Natural killer cell (primary cell): ENCODE data around the gene ADO. TPM values are rescaled to one million over a fixed set of nuclear protein-coding genes. Genes with fewer than 3 reads are reported as not detected.

Source experiments
- ATAC-seq, 3 donors: fragments of 150-1000 bp in 2 of 3; fragments of 200-7000 bp in 1 of 3; cut with Tn5 transposase; 1 replicate in 1 of 3; 2 replicates in 2 of 3; pipeline ENCODE4 v1.10.0; 2021; ENCODE audit warnings: mild to moderate bottlenecking in 2 of 3, moderate library complexity in 2 of 3
- DNase-seq, 2 donors: peaks; one replicate each; pipeline versions ENCODE4 v3.0.0 to v3.0.0-alpha.2; 2013 to 2021; ENCODE audit warnings: mixed read lengths in 1 of 2
- H3K27ac ChIP-seq: one replicate; pipeline ENCODE4 v1.5.1; 2013; ENCODE audit warnings: mild to moderate bottlenecking, low read length
- H3K27me3 ChIP-seq: one replicate; pipeline ENCODE4 v1.6.1; 2013; ENCODE audit warnings: low read length; ENCODE audit not compliant: control insufficient read depth, insufficient read depth
- H3K36me3 ChIP-seq: one replicate; pipeline ENCODE4 v1.6.1; 2013; ENCODE audit warnings: low read length; ENCODE audit not compliant: control insufficient read depth, insufficient read depth
- H3K4me1 ChIP-seq: one replicate; pipeline ENCODE4 v1.6.1; 2013; ENCODE audit warnings: low read length; ENCODE audit not compliant: control insufficient read depth, insufficient read depth
- H3K4me3 ChIP-seq: one replicate; pipeline ENCODE4 v1.5.1; 2013; ENCODE audit warnings: low read length
- H3K9me3 ChIP-seq: one replicate; pipeline ENCODE4 v1.6.1; 2013; ENCODE audit warnings: low read length; ENCODE audit not compliant: control insufficient read depth, insufficient read depth
- H3K27ac Mint-ChIP-seq, 2 donors: one replicate each; pipeline ENCODE4 v1.8.0; 2022; ENCODE audit warnings: mild to moderate bottlenecking in 2 of 2, mixed read lengths in 2 of 2, moderate library complexity in 1 of 2
- H3K27me3 Mint-ChIP-seq, 2 donors: one replicate each; pipeline ENCODE4 v1.8.0; 2022; ENCODE audit warnings: low read depth in 2 of 2, mixed read lengths in 2 of 2
- H3K36me3 Mint-ChIP-seq: one replicate; pipeline ENCODE4 v1.8.0; 2022; ENCODE audit warnings: mixed read lengths
- H3K4me1 Mint-ChIP-seq, 2 donors: one replicate each; pipeline ENCODE4 v1.8.0; 2022; ENCODE audit warnings: mixed read lengths in 2 of 2
- H3K4me3 Mint-ChIP-seq: one replicate; pipeline ENCODE4 v1.8.0; 2022; ENCODE audit warnings: mild to moderate bottlenecking, moderate library complexity, mixed read lengths
- H3K9me3 Mint-ChIP-seq, 2 donors: one replicate each; pipeline ENCODE4 v1.8.0; 2022; ENCODE audit warnings: mixed read lengths in 2 of 2
- CTCF ChIP-seq: fragments of 200-600 bp; IDR thresholded peaks from one replicate; pipeline ENCODE4 v1.8.0; 2022; ENCODE audit warnings: antibody characterized with exemption
- WGBS: methylation state at CpG from one replicate; pipeline ENCODE4 v1.1.7; 2013; ENCODE audit warnings: missing lambda C conversion rate; ENCODE audit not compliant: insufficient coverage; 5-methylcytosine and 5-hydroxymethylcytosine counted together
- intact Hi-C: fragments of 100-400 bp; cut with micrococcal nuclease; formaldehyde crosslinking; loops from one replicate; pipeline ENCODE4 v1.14.2; 2022
- total RNA-seq, 4 donors: library from RNA; stranded (reverse); fragments of 120-200 nt in 1 of 4; gene quantifications; one replicate each; pipeline versions ENCODE4 v1.2.3 to v1.2.4, GENCODE V29; 2013 to 2022

ADO gene
- total RNA-seq, 3 donors from 2014 or later (not counting 1 experiment from before 2014, with no cell fraction given) = 13.6 to 17.1 (median 15.6) TPM

- Histone ChIP-seq H3K4me3 (no peak overlapping the region), H3K27ac (peak overlapping the region; percentile 65), H3K36me3 (no peaks in the 10 kb centered on the region), H3K9me3 (no peaks in the 10 kb centered on the region), H3K4me1 (peaks cover 32% of the 10 kb centered on the region), H3K27me3 (no peaks in the 10 kb centered on the region)
- peak overlapping the region; percentile 86 to 92 for H3K27ac Mint-ChIP-seq
- H3K9me3 Mint-ChIP-seq = no peaks in the 10 kb centered on the region
- peak; percentile 20 to 53 for DNase-seq
- peaks cover 67 to 68% of the 10 kb centered on the region in 2 donors for H3K4me1 Mint-ChIP-seq
- no peak for TF ChIP-seq CTCF
- H3K4me3 Mint-ChIP-seq = peak overlapping the region; percentile 87
- peaks cover 4% of the 10 kb centered on the region for H3K36me3 Mint-ChIP-seq
- H3K27me3 Mint-ChIP-seq = no peaks in the 10 kb centered on the region
- WGBS = 3% methylated on average over 2 of the region's 6 CpGs
- intact Hi-C loops = loop anchor here (1.0 to 10.0 kb wide), 5 partner anchors 37 to 471 kb away; partner anchors contain the start of genes EGR2 and NRBF2
- ATAC-seq = peak; percentile 68 to 83 (median 71)
Observed at GRCh38 chr10:62852961-62853702, 48.6 kb downstream of the ADO start.

GRCh38 chr10:62853710-62854109, 49.2 kb downstream of the ADO start:
- no peaks in the 10 kb centered on the region for H3K27me3 Mint-ChIP-seq
- H3K4me1 Mint-ChIP-seq = peaks cover 67 to 68% of the 10 kb centered on the region in 2 donors
- Histone ChIP-seq H3K4me1 (peaks cover 32% of the 10 kb centered on the region), H3K27ac (peak overlapping the region; percentile 65), H3K9me3 (no peaks in the 10 kb centered on the region), H3K4me3 (no peak overlapping the region), H3K27me3 (no peaks in the 10 kb centered on the region), H3K36me3 (no peaks in the 10 kb centered on the region)
- intact Hi-C loops = loop anchor here (1.0 to 10.0 kb wide), 5 partner anchors 37 to 471 kb away; partner anchors contain the start of genes EGR2 and NRBF2
- no peak for TF ChIP-seq CTCF
- ATAC-seq = peak; percentile 38 to 52 (median 44)
- peak overlapping the region; percentile 86 to 92 for H3K27ac Mint-ChIP-seq
- peak overlapping the region; percentile 87 for H3K4me3 Mint-ChIP-seq
- H3K36me3 Mint-ChIP-seq = no peaks in the 10 kb centered on the region
- peak; percentile 38 to 46 for DNase-seq
- H3K9me3 Mint-ChIP-seq = no peaks in the 10 kb centered on the region
- under 1% methylated on average over 5 of the region's 5 CpGs for WGBS

GRCh38 chr10:62856021-62856420, 51.5 kb downstream of the ADO start:
- Histone ChIP-seq H3K4me1 (peaks cover 35% of the 10 kb centered on the region), H3K27ac (peak overlapping the region; percentile 7), H3K27me3 (no peaks in the 10 kb centered on the region), H3K9me3 (no peaks in the 10 kb centered on the region), H3K4me3 (no peak overlapping the region), H3K36me3 (no peaks in the 10 kb centered on the region)
- peak; percentile 47 to 66 (median 52) for ATAC-seq
- Mint-ChIP-seq H3K4me3 (peak overlapping the region; percentile 70), H3K36me3 (no peaks in the 10 kb centered on the region), H3K27me3 (no peaks in the 10 kb centered on the region), H3K4me1 (peaks cover 66 to 67% of the 10 kb centered on the region in 2 donors), H3K27ac (peak overlapping the region; percentile 47 to 75), H3K9me3 (no peaks in the 10 kb centered on the region)
- TF ChIP-seq CTCF = no peak
- intact Hi-C loops = loop anchor here (5.0 to 10.0 kb wide), 2 partner anchors 219 to 279 kb away; partner anchors contain the start of gene NRBF2
- peak in 1 of 2 donors; percentile 57 for DNase-seq
- 35% methylated on average over 2 of the region's 4 CpGs for WGBS

Other genes with a start within 250 kb of the ADO start
- gene EGR2, start 11.6 kb downstream of the ADO start, total RNA-seq = 10 to 100 TPM; 10.0 to 17.2 (median 12.8) TPM